Measurements from ENCODE around the gene ATP2B3.

- TF ChIP-seq CTCF (IDR thresholded peaks at IDR 0.05 in 4 of 5, conservative IDR thresholded peaks at IDR 0.05 in 1 of 5) (no peak), POLR2A (IDR thresholded peaks at IDR 0.05) (no peak)
Observed at GRCh38 chrX:153493085-153493484, 24.4 kb upstream of the ATP2B3 start.
